SU-DHL-6 (cell line): ENCODE data around the gene LRCH1.

Source experiments
- H2AFZ ChIP-seq: fragments of 200-600 bp; sonication (generic); 2 replicates; pipeline ENCODE4 v1.6.1; 2014; ENCODE audit warnings: low read depth, mild to moderate bottlenecking, moderate library complexity, mixed read lengths, antibody characterized with exemption, low read length; ENCODE audit not compliant: severe bottlenecking
- H3F3A ChIP-seq: fragments of 200-600 bp; shearing (Covaris generic); 2 replicates; pipeline ENCODE4 v1.6.0; 2016; ENCODE audit warnings: antibody characterized with exemption, mild to moderate bottlenecking; ENCODE audit not compliant: insufficient read depth
- H3K27ac ChIP-seq: fragments of 200-600 bp; sonication (generic); 2 replicates; pipeline ENCODE4 v1.5.1; 2016; ENCODE audit warnings: low read depth, mild to moderate bottlenecking, low read length, moderate library complexity, mixed read lengths
- H3K27me3 ChIP-seq: fragments of 200-600 bp; sonication (generic), shearing (Covaris generic); 2 replicates; pipeline ENCODE4 v1.6.0; 2014; ENCODE audit warnings: mild to moderate bottlenecking, low read length
- H3K36me3 ChIP-seq: fragments of 200-600 bp; sonication (generic); 2 replicates; pipeline ENCODE4 v1.6.1; 2014; ENCODE audit warnings: mild to moderate bottlenecking, low read length, mixed read lengths
- H3K4me2 ChIP-seq: fragments of 300-600, 200-600 bp; shearing (Covaris generic), sonication (generic); 2 replicates; pipeline ENCODE4 v1.6.0; 2014; ENCODE audit warnings: low read length, low read depth, mild to moderate bottlenecking; ENCODE audit not compliant: poor library complexity, severe bottlenecking
- H3K4me3 ChIP-seq: fragments of 200-600 bp; sonication (generic); 2 replicates; pipeline ENCODE4 v1.5.1; 2014; ENCODE audit warnings: antibody characterized with exemption, low read length, mild to moderate bottlenecking, mixed read lengths; ENCODE audit not compliant: insufficient read depth, poor library complexity, severe bottlenecking
- H3K79me2 ChIP-seq: fragments of 200-600 bp; sonication (generic); 2 replicates; pipeline ENCODE4 v1.6.1; 2014; ENCODE audit warnings: mild to moderate bottlenecking, low read length, moderate library complexity; ENCODE audit not compliant: insufficient read depth
- H3K9ac ChIP-seq: fragments of 200-600 bp; sonication (generic); 2 replicates; pipeline ENCODE4 v1.7.0; 2014; ENCODE audit warnings: mild to moderate bottlenecking, low read length
- H3K9me2 ChIP-seq: fragments of 200-600 bp; sonication (generic); replicated peaks from 2 replicates; pipeline ENCODE4 v1.6.1; 2014; ENCODE audit warnings: low read length; ENCODE audit not compliant: insufficient read depth
- H3K9me3 ChIP-seq: fragments of 200-600 bp; sonication (generic); 2 replicates; pipeline ENCODE4 v1.6.1; 2014; ENCODE audit warnings: low read length, mixed read lengths; ENCODE audit not compliant: insufficient read depth
- H4K20me1 ChIP-seq: fragments of 200-600 bp; sonication (generic); 2 replicates; pipeline ENCODE4 v1.6.1; 2014; ENCODE audit warnings: low read depth, mild to moderate bottlenecking, antibody characterized with exemption, low read length, moderate library complexity, mixed read lengths
- CTCF ChIP-seq: fragments of 200-600 bp; sonication (generic); IDR thresholded peaks from one replicate; pipeline ENCODE4 v1.5.1; 2017; ENCODE audit warnings: antibody characterized with exemption, mild to moderate bottlenecking, low read length, moderate library complexity; ENCODE audit not compliant: insufficient read depth, poor library complexity, severe bottlenecking
- EZH2phosphoT487 ChIP-seq: fragments of 200-600 bp; sonication (generic), shearing (Covaris generic); conservative IDR thresholded peaks from 2 replicates; pipeline ENCODE4 v1.6.1; 2018; ENCODE audit warnings: mild to moderate bottlenecking, antibody characterized with exemption, low read length, moderate library complexity, mixed read lengths

Gene LRCH1

DNA sequence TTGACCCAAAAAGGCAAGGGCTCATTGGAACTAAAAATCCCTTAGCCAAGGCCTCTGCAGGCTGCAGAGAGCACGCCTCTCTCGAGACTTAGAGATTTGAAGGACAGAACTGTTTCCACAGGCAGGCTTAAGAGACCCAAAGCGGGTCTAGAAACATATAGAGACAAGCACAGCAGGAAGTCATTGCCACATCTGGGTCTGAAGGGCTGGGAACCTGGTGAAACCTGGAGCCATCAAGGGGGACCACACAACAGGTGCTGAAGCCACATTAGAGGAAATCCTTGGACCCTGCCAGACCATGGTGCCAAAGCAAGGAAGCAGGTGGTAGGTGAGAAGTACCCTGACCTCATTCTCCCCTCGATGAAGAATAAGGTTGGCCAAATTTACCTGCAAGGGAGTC is 33.8 kb upstream of the LRCH1 start:
- H3K9ac ChIP-seq: no peak overlapping the region
- no peaks in the 10 kb centered on the region for H4K20me1 ChIP-seq
- H3K27ac ChIP-seq: no peak overlapping the region
- no peaks in the 10 kb centered on the region for H3K36me3 ChIP-seq
- H3K9me3 ChIP-seq: no peaks in the 10 kb centered on the region
- H3K79me2 ChIP-seq: no peaks in the 10 kb centered on the region
- no peak overlapping the region for H3K4me2 ChIP-seq
- H3K4me3 ChIP-seq: no peak overlapping the region
- H3F3A ChIP-seq: no peaks in the 10 kb centered on the region
- no peaks in the 10 kb centered on the region for H3K27me3 ChIP-seq
- H2AFZ ChIP-seq: no peak overlapping the region
- no peaks in the 10 kb centered on the region for H3K9me2 ChIP-seq
- no peak for TF ChIP-seq EZH2phosphoT487
- no peak for TF ChIP-seq CTCF

- Histone ChIP-seq H3K79me2 (no peaks in the 10 kb centered on the region), H3K36me3 (no peaks in the 10 kb centered on the region), H3K4me2 (no peak overlapping the region), H2AFZ (no peak overlapping the region), H3K4me3 (no peak overlapping the region), H3F3A (no peaks in the 10 kb centered on the region), H4K20me1 (no peaks in the 10 kb centered on the region), H3K27me3 (no peaks in the 10 kb centered on the region), H3K9me2 (no peaks in the 10 kb centered on the region), H3K9ac (no peak overlapping the region), H3K27ac (no peak overlapping the region), H3K9me3 (no peaks in the 10 kb centered on the region)
- TF ChIP-seq CTCF: no peak
- TF ChIP-seq EZH2phosphoT487: no peak
Observed at GRCh38 chr13:46520166-46520565, 32.8 kb upstream of the LRCH1 start.

DNA sequence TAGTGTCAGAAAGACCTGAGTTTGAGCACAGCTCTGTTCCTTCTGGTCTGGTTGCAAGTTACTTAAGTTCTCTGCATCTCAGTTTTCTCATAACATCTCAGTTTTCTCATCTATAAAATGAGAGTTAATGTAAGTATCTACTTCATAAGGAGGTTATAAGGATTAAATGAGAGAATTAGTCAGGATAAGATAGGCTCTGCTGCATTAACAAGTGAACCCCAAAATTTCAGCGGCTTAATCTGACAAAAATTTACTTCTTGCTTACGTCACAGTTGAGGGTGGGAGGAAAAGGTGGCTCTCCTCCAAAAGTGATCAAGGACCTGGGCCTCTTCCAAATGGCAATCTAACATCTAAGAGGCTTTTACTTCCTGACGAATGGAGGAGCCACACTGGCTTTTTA is 31.5 kb upstream of the LRCH1 start:
- TF ChIP-seq EZH2phosphoT487 (no peak), CTCF (no peak)
- no peaks in the 10 kb centered on the region for H3K9me2 ChIP-seq
- H3K4me2 ChIP-seq: no peak overlapping the region
- H2AFZ ChIP-seq: no peak overlapping the region
- no peaks in the 10 kb centered on the region for H4K20me1 ChIP-seq
- H3K9me3 ChIP-seq: no peaks in the 10 kb centered on the region
- H3K27me3 ChIP-seq: no peaks in the 10 kb centered on the region
- H3K4me3 ChIP-seq: no peak overlapping the region
- no peak overlapping the region for H3K9ac ChIP-seq
- H3K79me2 ChIP-seq: no peaks in the 10 kb centered on the region
- H3K36me3 ChIP-seq: no peaks in the 10 kb centered on the region
- H3K27ac ChIP-seq: no peak overlapping the region
- H3F3A ChIP-seq: no peaks in the 10 kb centered on the region
